Right lobe of liver (tissue), 4 donors: Measurements from ENCODE around the gene GREB1.

Source experiments
- CTCF ChIP-seq, 4 donors: fragments of 200-600 bp in 3 of 4; fragments of 450-650 bp in 1 of 4; IDR thresholded peaks; one replicate each; pipeline versions ENCODE4 v1.5.1 to v1.8.0; 2016 to 2022; ENCODE audit warnings: antibody characterized with exemption in 4 of 4, mild to moderate bottlenecking in 2 of 4
- POLR2A ChIP-seq: fragments of 450-650 bp; IDR thresholded peaks from one replicate; pipeline ENCODE4 v1.6.1; 2017; ENCODE audit warnings: antibody characterized with exemption, mild to moderate bottlenecking
- donor health status: DM: no; HTN: no; CAD: no.
- donor health status: DM: no; HTN: no; CAD: no.
- donor health status: DM: no; HTN: yes; CAD: no.

- TF ChIP-seq CTCF (IDR thresholded peaks at IDR 0.05) (no peak), POLR2A (no peak)
Measured at GRCh38 chr2:11612553-11613215, 78.8 kb downstream of the GREB1 start.
